HG03196 (cell line): ENCODE results near the gene SENP8.

Source experiments
- ATAC-seq: cut with Tn5 transposase; IDR thresholded peaks from one replicate; pipeline ENCODE4 v1.9.1; 2021; ENCODE audit not compliant: unreplicated experiment

SENP8 gene

DNA sequence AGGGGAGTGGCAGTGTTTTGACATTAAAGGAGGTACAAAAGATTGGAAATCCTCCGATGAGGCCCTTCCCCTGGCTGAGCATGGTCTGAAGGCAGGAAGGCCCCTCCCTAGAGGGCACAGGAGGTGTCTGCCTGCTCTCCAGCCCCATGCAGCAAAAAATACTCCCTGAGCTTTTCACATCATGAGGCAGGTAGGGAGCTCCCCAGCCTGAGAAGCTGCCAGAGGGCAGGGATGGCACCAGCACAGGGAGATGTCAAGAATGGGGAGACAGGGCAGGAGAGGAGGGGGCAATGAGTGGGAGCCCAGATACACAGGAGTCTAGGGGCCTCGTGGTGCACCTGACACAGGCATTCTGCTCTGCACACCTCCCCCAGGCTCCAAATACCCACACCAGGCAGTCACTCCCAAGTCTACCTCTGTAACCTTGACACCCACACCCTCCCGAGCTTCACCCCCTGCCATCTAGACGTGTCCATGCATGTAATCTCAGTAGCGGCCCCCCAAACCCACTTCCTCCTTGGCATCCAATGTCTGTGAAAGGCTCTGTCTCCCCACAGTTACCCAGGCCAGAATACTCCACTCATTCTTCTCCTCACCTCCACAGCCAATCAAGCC lies 56.5 kb downstream of the SENP8 start:
- ATAC-seq, result no peak

DNA sequence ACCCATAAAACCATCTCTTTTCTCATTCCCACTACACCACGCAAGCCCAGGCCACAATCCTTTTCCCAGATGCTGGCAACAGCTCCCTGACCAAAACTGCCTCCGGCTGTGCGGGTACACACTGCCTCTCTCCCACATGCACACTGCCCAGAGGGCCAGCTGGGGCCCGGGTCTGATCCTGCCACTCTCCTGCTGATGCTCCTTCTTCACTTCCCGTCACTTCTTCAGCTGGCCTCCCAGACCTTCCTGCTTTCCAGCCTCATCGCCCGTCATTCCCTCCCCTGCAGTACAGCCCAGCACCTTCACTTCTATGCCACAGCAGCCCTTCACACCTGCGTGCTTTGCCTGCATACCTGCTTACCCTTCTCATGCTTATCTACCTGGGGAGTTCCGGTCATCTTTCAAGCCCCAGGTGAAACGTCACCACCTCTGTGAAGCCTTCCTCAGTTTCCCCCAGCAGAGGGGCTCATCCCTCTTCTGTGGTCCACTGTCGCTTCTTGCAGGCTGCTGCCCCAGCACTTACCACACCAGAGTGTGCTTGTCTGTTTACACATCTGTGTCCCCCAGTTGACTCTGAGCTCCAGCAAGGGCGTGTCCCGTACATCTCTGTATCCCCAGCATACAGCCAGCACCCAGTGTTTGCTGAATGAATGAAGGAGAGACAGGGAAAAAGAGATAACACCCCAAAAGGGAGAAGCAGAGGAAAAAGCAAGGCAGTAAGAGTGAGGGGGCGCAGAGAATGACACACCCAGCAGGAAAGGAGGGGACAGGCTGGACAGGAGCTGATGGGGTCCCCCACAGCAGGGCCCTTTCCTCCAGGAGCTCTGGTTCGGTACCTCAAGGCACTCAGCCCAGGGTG lies 57.2 kb downstream of the SENP8 start:
- ATAC-seq, result no peak

DNA sequence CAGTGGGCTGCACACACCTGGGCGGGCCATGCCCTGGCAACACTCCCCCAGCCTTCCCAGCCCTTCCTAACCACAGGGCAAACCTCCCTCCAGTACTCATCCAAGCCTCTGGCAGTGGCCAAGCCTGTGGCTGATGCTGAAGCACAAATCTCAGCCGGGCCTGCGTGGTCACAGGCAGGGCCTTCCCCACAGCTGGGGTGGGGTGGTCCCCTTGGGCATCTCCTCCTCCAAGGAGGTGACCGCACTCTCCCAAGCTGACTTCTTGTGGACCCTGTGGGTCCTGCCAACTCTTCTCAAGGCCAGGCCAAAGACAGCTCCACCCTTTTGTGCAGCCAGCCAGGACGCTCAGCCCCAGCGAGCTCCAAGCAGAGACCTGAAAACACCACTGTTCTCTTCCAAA lies 58.0 kb downstream of the SENP8 start:
- ATAC-seq, result no peak

DNA sequence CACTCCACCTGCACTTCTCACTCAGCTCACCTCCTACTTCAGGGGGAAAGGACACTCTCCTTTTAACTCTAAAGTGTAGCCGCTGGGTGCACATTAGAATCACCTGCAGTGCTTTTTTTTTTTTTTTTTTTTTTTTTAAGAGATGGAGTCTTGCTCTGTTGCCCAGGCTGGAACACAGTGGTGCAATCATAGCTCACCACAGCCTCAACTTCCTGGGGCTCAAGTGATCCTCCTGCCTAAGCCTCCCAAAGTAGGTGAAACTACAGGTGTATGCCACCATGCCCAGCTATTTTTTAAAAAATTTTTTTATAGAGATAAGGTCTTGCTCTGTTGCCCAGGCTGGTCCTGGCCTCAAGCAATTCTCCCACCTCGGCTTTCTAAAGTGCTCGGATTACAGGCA lies 58.5 kb downstream of the SENP8 start:
- ATAC-seq, result no peak

DNA sequence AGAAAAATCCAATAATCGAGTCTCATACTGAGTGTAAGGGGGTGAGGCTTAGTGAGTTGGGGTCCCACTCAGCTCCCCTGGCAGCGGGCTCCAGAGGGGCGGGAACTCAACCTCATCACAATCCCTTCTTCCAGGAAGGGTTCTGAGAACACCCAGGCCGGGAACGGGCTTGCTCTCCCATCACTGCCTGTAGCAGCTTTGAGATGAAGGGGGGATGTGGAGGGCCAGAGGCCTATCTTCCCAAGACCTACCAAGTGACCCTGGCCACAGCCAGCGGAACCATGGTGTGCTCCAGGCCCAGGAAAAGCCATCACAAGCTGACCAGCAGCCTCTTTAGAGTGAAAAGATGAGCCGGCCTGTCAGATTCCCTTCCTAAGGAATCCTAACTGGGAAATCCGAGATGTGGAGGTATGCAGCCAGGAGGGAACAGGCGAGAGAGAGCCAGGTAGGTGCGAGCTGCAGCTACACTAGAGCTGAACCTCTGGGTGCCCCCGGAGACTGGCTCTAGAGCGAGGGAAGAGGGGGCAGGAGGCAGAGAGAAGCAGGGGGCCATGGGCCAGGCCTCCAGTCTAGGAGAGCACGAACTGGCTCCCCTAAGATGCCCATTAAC lies 60.9 kb downstream of the SENP8 start:
- no peak for ATAC-seq

DNA sequence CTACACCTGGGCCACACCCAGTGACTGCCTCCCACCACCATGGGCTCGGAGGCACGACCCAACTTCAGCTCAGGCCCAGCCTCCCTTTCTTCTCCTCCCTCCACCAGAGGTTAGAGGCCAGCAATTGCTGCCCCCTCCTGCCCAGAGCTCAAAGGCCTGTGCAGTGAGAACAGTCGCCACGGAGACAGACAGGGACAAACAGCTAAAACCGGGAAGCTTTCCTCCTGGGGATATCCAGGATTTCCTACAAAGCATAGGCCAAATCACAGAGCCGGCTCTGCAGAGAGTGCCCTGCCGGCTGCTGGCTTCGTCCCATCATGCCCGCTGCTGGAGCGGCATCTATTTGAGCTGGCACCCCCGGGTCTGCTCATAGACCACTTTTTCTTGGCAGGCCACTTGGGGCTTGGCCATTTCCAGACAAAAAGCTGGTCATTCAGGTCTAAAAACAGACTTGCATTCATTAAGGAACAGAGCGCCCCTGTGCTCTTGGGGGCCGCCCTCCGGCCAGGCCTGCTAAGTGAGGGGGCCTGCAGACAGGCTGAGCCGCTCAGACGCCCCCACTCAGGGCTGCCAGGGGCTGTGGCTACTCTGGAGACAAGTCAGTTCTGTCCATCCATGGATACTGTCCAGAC lies 61.9 kb downstream of the SENP8 start:
- ATAC-seq, result no peak

DNA sequence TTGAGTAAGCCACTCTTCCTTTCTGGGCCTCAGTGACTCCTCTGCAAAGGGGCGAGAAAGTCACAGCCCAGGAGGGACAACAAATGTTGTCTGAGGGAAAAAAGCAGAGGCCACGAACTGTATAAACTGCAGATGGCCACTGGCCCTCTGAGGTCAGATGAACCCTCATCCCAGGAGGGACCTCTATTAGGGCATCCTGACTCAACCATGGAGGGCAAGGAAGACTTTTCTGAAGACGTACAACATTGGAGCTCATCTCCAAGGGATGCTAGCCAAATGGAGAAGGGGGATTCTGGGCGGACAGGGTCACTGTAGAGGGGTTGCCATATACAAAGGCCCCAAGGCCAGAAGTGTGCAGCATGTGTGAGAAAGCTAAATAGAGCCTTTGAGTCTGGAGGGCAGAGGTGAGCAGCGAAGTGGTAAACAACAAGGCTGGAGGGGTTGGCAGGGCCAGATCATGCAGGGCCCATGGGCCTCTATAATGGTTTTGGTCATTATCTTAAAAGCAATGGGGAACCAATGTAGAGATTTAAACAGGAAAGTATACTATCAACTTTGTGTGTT lies 62.6 kb downstream of the SENP8 start:
- ATAC-seq, result no peak

DNA sequence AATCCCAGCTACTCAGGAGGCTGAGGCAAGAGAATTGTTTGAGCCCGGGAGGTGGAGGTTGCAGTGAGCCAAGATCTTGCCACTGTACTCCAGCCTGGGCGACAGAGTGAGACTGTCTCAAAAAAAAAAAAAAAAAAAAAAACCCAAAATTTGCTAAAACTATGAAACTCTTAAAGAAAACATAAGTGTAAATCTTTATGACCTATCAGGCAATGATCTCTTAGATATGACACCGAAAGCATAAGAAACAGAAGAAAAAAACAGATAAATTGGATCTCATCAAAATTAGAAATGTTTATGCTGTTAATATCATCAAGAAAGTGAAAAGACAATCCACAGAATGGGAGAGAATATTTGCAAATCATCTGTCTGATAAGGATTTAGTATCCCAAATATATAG lies 64.0 kb downstream of the SENP8 start:
- no peak for ATAC-seq

DNA sequence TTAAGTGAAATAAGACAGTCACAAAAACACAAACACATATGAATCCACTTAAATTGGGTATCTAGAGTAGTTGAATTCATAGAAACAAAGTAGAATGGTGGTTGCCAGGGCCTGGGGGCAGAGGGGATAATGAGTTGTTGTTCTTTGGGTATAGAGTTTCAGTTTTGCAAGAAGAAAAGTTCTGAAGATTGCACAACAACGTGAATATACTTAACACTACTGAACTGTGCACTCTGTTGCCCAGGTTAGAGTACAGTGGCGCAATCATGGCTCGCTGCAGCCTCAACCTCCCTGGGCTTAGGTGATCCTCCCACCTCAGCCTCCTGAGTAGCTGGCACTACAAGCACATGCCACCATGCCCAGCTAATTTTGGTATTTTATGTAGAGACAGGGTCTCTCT lies 64.5 kb downstream of the SENP8 start:
- no peak for ATAC-seq

DNA sequence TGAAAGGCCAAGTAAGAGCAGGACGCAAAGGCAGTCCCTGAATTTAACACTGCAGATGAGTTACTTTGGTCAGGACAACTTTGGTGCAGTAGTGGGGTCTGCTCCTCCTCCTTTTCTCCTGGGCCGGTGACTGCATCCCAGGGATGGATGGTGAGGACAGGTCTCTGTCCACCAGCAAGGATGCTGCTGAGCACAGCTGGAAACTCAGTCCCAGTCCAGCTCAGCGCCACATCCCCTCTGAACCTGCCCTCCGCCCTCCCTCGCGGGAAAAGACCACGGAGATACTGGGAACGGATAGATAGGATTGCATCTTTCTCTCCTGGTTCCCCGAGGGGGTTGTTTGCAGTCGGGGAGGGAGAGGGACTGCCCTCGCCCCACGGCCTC lies 65.6 kb downstream of the SENP8 start:
- no peak for ATAC-seq

DNA sequence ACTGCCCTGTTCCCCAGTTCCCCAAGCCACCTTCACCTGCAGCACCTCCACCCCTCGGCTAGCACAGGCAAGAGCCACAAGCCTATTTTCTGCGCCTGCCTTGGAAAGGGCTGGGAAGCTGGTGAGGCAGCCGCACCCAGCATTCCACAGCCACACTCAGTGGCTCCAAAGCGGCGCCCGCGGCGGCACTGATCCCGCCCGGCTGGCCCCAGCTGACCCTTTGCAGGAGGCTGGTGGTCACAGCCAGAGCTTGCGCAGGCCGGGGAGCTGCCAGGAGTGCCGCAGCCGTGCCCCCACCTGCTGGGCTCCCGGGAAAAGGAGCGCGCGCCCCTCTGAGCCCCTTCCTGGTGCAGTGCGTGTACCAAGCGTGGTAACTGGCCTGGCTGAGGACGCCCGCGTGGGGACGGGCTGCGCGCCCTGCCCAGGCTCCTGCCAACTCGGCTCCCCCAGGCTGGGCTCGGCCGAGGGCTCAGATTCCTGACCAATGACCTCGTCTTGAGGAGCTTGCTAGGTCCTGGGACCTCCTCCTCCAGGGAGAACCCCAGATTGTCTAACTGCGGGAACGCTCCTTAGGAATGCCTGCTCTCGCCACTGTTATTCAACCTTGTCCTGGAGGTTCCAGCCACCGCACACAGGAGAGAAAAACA lies 66.1 kb downstream of the SENP8 start:
- ATAC-seq, result no peak

DNA sequence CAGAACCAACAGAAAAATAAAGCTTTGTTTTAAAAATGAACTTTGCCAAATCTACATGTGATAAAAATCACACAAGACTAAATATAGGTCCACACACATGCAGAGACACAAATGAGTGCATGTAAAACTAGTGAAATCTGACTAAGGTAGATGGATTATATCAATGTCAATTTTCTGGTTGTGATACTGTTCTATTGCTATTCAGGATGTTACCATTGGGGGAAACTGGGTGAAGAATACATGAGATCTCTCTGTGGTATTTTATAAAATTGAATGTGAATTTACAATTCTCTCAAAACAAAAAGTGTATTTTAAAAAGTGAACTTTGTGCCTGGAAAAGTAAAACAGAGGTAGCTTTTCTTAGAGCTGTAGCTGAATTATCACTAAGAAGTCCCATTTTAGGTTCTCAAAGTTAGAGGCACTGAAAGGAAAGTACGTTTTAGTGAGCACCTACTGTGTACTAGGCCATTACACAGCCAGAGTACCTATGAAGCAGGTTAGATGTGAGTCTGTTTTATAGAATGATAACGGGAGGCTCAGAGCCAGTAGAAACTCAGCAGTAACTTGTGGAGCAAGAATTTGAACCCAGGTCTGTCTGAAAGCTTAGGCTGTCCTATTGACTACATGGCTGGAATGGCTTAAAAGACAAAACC lies 71.2 kb downstream of the SENP8 start:
- ATAC-seq, result no peak

DNA sequence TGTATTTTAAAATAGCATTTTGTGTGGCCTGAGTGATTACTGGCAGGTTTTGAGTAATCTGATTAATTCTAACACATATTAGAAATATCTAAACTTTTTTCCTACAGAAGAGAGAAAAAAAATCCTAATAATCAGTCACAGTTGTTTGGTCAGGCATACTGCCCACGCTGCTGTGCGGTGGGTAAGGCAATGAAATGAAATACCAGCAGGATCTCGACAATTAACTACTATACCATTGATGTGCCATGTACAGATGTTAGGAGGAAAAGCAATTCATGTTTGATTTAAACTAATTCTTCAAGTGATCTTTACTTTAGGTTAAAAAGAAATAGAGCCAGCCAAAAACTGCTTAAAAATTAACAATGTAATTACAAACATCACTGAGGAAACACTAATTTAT lies 74.2 kb downstream of the SENP8 start:
- no peak for ATAC-seq
